ENCODE data around the gene LRRC10B.

LRRC10B gene

GRCh38 chr11:61486779-61487178, 21.8 kb upstream of the LRRC10B start:
- no peak for DNase-seq (ENCODE audit: low read depth in 2 of 2)

- no peak for DNase-seq (ENCODE audit: low read depth in 2 of 2)
Observed at GRCh38 chr11:61487342-61488025, 21.1 kb upstream of the LRRC10B start.

GRCh38 chr11:61488651-61489291, 19.8 kb upstream of the LRRC10B start:
- DNase-seq (ENCODE audit: low read depth in 2 of 2) = no peak

- DNase-seq (ENCODE audit: low read depth in 2 of 2) = no peak
Observed at GRCh38 chr11:61489833-61490721, 18.5 kb upstream of the LRRC10B start.

- DNase-seq (ENCODE audit: low read depth in 2 of 2) = no peak
Observed at GRCh38 chr11:61491736-61492395, 16.7 kb upstream of the LRRC10B start.

GRCh38 chr11:61494381-61494961, 14.1 kb upstream of the LRRC10B start:
- DNase-seq (ENCODE audit: low read depth in 2 of 2) = no peak

GRCh38 chr11:61495801-61496601, 12.5 kb upstream of the LRRC10B start:
- no peak for DNase-seq (ENCODE audit: low read depth in 2 of 2)

GRCh38 chr11:61496602-61497400, 11.7 kb upstream of the LRRC10B start:
- no peak for DNase-seq (ENCODE audit: low read depth in 2 of 2)

GRCh38 chr11:61497473-61497872, 11.1 kb upstream of the LRRC10B start:
- no peak for DNase-seq (ENCODE audit: low read depth in 2 of 2)

GRCh38 chr11:61497876-61498275, 10.7 kb upstream of the LRRC10B start:
- no peak for DNase-seq (ENCODE audit: low read depth in 2 of 2)

- no peak for DNase-seq (ENCODE audit: low read depth in 2 of 2)
Observed at GRCh38 chr11:61498767-61499341, 9.7 kb upstream of the LRRC10B start.

- DNase-seq (ENCODE audit: low read depth in 2 of 2) = no peak
Observed at GRCh38 chr11:61499816-61500491, 8.6 kb upstream of the LRRC10B start.

- DNase-seq (ENCODE audit: low read depth in 2 of 2) = no peak
Observed at GRCh38 chr11:61502522-61502921, 6.0 kb upstream of the LRRC10B start.

GRCh38 chr11:61503135-61503770, 5.3 kb upstream of the LRRC10B start:
- DNase-seq (ENCODE audit: low read depth in 2 of 2) = no peak

- no peak for DNase-seq (ENCODE audit: low read depth in 2 of 2)
Observed at GRCh38 chr11:61505106-61505505, 3.4 kb upstream of the LRRC10B start.

- no peak for DNase-seq (ENCODE audit: low read depth in 2 of 2)
Observed at GRCh38 chr11:61505640-61506155, 2.9 kb upstream of the LRRC10B start.

- no peak for DNase-seq (ENCODE audit: low read depth in 2 of 2)
Observed at GRCh38 chr11:61507012-61507768, 1.4 kb upstream of the LRRC10B start.
